ENCODE measurements around the gene ZNF385B. TPM values are rescaled to one million over a fixed set of nuclear protein-coding genes. Genes with fewer than 3 reads are reported as not detected.

The ZNF385B gene
- total RNA-seq, 4 donors from 2014 or later = 0.51 to 2.9 (median 1.7) TPM

DNA sequence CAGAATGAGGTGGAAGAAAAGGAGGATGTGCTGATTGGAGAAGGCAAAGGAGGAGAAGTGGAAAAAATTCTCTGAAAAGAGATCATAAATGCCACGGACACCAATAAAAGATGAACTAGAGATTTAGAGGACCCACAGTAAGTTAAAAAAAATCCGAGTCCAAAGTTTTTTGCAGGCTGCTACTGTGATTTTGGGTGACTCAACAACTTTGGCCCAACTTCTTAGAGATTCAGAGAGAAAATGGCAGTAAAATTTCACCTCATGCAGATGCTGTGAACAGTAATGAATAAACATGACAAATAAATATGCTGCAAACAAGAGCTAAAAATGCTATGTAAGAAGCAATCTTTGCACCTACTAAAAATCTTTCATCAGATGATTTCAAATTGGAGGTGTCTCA, 419.9 kb downstream of the ZNF385B start:
- TF ChIP-seq, protein P1, sequence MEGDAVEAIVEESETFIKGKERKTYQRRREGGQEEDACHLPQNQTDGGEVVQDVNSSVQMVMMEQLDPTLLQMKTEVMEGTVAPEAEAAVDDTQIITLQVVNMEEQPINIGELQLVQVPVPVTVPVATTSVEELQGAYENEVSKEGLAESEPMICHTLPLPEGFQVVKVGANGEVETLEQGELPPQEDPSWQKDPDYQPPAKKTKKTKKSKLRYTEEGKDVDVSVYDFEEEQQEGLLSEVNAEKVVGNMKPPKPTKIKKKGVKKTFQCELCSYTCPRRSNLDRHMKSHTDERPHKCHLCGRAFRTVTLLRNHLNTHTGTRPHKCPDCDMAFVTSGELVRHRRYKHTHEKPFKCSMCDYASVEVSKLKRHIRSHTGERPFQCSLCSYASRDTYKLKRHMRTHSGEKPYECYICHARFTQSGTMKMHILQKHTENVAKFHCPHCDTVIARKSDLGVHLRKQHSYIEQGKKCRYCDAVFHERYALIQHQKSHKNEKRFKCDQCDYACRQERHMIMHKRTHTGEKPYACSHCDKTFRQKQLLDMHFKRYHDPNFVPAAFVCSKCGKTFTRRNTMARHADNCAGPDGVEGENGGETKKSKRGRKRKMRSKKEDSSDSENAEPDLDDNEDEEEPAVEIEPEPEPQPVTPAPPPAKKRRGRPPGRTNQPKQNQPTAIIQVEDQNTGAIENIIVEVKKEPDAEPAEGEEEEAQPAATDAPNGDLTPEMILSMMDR (IDR thresholded peaks at IDR 0.05; ENCODE audit: low read depth) = no peak

- TF ChIP-seq, protein P1 (IDR thresholded peaks at IDR 0.05; ENCODE audit: low read depth) = no peak
Observed at GRCh38 chr2:179440642-179441251, 420.7 kb downstream of the ZNF385B start.

DNA sequence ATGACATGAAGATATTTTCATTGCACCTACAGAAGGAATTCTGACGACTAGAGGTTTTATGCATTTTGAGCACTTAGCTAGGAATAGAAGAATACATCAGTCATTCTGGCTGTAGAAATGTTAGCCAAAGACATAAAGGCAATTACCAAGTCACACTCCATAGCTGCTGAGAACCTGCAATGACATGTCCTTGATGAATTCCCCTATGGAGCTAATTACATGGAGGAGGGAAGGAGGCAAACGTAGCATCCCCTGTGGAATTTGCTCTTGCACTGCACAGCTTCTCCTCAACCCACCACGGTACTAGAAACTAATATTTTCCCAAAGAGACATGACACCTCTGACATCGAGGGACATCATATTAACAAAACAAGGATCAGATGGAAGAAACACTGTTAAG, 422.8 kb downstream of the ZNF385B start:
- TF ChIP-seq, protein P1 (IDR thresholded peaks at IDR 0.05; ENCODE audit: low read depth) = no peak

- TF ChIP-seq, protein P1 (IDR thresholded peaks at IDR 0.05; ENCODE audit: low read depth) = no peak
Observed at GRCh38 chr2:179437430-179437829, 424.0 kb downstream of the ZNF385B start.

DNA sequence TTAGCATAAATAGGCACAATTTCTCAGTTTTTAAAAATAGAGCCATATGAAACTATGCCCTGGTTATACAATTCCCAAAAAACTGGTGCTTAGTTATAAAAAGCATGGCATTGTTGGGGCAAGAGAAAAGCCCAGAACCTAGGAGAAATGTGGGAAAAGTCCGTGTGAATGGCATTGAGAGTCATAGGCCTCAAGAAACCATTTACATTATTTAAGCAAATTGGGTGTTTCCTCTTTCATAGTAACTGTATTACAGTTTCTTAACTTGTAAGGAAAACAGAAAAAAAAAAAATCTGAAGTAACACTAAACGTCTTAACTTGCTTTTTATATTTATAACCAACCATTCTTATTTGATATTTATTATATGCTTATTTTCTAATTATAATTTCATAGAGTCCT, 425.8 kb downstream of the ZNF385B start:
- TF ChIP-seq, protein P1 (IDR thresholded peaks at IDR 0.05; ENCODE audit: low read depth) = no peak

DNA sequence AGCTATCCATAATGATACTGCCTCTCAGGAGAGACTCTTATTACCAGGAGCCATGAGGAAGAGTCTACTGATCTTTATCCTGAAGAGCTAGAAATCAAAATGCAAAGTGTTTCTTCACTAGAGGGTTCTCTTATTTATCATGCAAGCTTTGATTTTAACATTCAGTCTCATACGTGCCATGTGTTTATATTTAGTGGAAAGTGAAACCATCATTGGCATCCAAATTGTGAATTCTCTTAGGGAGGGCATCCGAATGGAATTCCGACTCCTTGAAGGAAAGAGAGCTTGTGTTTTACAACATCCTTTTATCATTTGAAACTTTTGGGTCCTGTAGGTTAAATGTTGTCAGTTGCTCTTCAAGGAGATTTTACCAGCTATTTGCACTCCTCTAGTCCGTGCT, 426.4 kb downstream of the ZNF385B start:
- TF ChIP-seq, protein P1 (IDR thresholded peaks at IDR 0.05; ENCODE audit: low read depth) = no peak

GRCh38 chr2:179434357-179434756, 427.1 kb downstream of the ZNF385B start:
- TF ChIP-seq, protein P1 (IDR thresholded peaks at IDR 0.05; ENCODE audit: low read depth) = no peak
